GM10266 (cell line): ENCODE data around the gene ATP6V1B1.
A peak's percentile ranks its signal among the peaks of the same experiment; 100 is the strongest.

Source experiments
- DNase-seq: peaks from one replicate; pipeline ENCODE4 v3.0.0; 2012; ENCODE audit errors: extremely low spot score
- TF ChIP-seq, protein P1 (sequence below): IDR thresholded peaks from 2 replicates; pipeline ENCODE4 v1.5.1; 2012; ENCODE audit warnings: mild to moderate bottlenecking, low read depth; ENCODE audit not compliant: control insufficient read depth, insufficient read depth; ENCODE audit errors: missing control alignments

ATP6V1B1 gene

DNA sequence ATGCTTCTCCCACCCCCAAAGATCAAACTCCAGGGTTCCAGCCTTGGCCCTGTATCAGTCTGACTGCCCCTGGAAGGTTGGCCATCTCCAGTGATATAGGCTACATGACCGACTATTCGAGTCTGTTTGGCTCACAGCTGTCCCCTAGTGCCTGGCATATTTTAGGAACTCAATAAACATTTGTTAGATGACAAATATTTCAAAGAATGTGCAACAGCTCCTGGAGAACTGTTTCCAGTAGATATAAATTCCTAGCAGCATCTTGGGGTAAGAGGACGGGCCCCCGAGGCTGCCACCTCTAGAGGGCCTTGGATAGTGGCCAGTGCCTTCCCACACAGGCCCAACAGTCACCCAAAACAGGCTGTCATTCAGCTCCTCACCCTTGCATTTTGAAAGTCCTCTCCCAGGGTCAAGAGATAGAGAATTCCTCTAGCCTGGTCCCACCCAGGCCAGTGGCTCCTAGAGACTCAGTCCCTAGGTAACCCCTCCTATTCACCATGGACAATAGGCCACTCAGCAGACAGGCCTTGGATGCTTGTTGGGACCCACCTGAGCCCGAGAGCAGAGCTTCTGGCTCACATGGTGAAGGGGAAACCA is 45.1 kb upstream of the ATP6V1B1 start:
- DNase-seq = peak; percentile 11
- TF ChIP-seq, protein P1, sequence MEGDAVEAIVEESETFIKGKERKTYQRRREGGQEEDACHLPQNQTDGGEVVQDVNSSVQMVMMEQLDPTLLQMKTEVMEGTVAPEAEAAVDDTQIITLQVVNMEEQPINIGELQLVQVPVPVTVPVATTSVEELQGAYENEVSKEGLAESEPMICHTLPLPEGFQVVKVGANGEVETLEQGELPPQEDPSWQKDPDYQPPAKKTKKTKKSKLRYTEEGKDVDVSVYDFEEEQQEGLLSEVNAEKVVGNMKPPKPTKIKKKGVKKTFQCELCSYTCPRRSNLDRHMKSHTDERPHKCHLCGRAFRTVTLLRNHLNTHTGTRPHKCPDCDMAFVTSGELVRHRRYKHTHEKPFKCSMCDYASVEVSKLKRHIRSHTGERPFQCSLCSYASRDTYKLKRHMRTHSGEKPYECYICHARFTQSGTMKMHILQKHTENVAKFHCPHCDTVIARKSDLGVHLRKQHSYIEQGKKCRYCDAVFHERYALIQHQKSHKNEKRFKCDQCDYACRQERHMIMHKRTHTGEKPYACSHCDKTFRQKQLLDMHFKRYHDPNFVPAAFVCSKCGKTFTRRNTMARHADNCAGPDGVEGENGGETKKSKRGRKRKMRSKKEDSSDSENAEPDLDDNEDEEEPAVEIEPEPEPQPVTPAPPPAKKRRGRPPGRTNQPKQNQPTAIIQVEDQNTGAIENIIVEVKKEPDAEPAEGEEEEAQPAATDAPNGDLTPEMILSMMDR = no peak

- TF ChIP-seq, protein P1 = no peak
- peak; percentile 5 for DNase-seq
Observed at GRCh38 chr2:70891572-70892357, 43.9 kb upstream of the ATP6V1B1 start.

GRCh38 chr2:70892750-70893149 is 43.0 kb upstream of the ATP6V1B1 start:
- DNase-seq = no peak
- TF ChIP-seq, protein P1 = no peak

- DNase-seq = no peak
- TF ChIP-seq, protein P1 = no peak
Observed at GRCh38 chr2:70893186-70893585, 42.5 kb upstream of the ATP6V1B1 start.

- TF ChIP-seq, protein P1 = no peak
Observed at GRCh38 chr2:70894765-70895164, 40.9 kb upstream of the ATP6V1B1 start.

GRCh38 chr2:70895249-70895648 is 40.5 kb upstream of the ATP6V1B1 start:
- TF ChIP-seq, protein P1 = no peak
- DNase-seq = peak; percentile 15

More at GRCh38 chr2:70894765-70895164, 40.9 kb upstream of the ATP6V1B1 start:
- DNase-seq = peak; percentile 8
